Measurements from ENCODE around the gene APLP2.

APLP2 gene

GRCh38 chr11:130120045-130120444 lies 50.4 kb downstream of the APLP2 start:
- DNase-seq (ENCODE audit: low read depth) = no peak

DNA sequence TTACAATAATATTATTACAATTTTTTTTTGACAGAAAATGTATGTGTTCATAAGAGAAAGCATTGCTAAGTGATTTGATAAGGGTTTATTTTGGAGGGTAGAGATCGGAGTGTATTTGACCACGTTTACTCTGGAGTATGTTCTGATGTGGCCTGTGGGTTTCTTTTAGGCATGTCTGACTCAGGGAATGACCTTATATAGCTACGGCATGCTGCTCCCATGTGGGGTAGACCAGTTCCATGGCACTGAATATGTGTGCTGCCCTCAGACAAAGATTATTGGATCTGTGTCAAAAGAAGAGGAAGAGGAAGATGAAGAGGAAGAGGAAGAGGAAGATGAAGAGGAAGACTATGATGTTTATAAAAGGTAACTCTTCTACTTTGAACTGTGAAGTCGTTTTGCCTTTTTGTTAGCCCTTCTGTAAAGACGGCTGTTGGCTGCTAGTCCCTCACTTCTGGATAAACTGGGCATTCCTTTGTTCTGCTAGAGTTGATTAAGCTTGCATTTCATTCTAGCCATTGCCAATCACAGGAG lies 51.8 kb downstream of the APLP2 start:
- no peak for DNase-seq (ENCODE audit: low read depth)

- no peak for DNase-seq (ENCODE audit: low read depth)
Measured at GRCh38 chr11:130122141-130122575, 52.5 kb downstream of the APLP2 start.

DNA sequence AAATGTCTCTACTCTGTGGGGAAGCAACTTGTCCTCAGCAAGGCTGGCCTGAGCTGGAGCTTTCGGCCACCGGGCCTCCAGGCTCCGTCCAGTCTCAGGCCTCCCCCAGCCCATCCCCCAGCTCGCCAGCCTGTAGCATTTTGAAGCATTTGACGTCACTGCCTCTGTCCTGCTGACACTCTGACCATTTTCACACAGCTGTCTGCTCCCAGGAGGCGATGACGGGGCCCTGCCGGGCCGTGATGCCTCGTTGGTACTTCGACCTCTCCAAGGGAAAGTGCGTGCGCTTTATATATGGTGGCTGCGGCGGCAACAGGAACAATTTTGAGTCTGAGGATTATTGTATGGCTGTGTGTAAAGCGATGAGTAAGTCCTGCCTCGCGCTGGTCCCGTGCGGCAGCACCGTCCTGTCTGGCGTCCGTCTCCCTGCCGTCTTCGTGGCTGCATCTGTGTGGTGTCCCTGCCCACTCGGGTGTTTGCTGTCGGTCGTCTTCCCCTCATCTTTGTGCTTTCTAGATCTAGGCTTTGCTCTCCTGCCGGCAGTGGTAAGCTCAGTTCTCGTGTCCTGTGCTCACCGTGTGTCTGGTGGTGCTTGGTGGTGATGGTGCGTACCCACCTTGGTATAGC lies 53.8 kb downstream of the APLP2 start:
- DNase-seq (ENCODE audit: low read depth) = no peak

GRCh38 chr11:130124096-130124495 lies 54.4 kb downstream of the APLP2 start:
- DNase-seq (ENCODE audit: low read depth) = no peak

GRCh38 chr11:130125638-130126037 lies 55.9 kb downstream of the APLP2 start:
- no peak for DNase-seq (ENCODE audit: low read depth)

- no peak for DNase-seq (ENCODE audit: low read depth)
Measured at GRCh38 chr11:130126516-130126915, 56.8 kb downstream of the APLP2 start.

DNA sequence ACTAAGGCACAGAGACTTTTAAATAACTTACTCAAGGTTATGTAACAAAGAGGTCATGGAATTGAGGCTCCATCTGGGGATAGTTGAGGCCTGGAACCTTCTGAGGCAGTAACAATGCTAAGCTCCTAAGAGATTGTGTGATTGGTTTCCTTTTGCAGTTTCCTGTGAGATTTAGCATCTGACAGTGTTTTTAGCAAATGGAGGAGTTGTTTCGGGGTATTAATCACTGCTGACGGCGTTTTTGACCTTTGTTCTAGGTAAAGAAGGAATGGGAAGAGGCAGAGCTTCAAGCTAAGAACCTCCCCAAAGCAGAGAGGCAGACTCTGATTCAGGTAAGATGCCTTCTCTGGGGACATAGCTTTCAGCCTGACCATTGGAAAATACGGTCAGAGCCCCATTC lies 57.8 kb downstream of the APLP2 start:
- no peak for DNase-seq (ENCODE audit: low read depth)

GRCh38 chr11:130128626-130129025 lies 58.9 kb downstream of the APLP2 start:
- DNase-seq (ENCODE audit: low read depth) = no peak

DNA sequence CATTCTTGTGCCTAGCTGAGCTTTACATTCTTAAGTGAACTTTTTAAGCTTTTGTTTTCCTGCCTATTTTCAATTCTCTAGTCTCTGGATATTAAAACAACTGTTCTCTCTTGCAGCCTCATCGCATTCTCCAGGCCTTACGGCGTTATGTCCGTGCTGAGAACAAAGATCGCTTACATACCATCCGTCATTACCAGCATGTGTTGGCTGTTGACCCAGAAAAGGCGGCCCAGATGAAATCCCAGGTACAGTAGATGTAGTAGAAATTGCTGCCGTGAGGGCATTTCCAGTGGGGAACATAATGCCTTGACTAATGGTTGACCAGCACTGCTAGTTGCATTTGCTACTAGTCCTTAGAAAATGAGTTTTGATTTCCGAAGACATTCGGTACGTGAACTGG lies 60.2 kb downstream of the APLP2 start:
- DNase-seq (ENCODE audit: low read depth) = no peak

DNA sequence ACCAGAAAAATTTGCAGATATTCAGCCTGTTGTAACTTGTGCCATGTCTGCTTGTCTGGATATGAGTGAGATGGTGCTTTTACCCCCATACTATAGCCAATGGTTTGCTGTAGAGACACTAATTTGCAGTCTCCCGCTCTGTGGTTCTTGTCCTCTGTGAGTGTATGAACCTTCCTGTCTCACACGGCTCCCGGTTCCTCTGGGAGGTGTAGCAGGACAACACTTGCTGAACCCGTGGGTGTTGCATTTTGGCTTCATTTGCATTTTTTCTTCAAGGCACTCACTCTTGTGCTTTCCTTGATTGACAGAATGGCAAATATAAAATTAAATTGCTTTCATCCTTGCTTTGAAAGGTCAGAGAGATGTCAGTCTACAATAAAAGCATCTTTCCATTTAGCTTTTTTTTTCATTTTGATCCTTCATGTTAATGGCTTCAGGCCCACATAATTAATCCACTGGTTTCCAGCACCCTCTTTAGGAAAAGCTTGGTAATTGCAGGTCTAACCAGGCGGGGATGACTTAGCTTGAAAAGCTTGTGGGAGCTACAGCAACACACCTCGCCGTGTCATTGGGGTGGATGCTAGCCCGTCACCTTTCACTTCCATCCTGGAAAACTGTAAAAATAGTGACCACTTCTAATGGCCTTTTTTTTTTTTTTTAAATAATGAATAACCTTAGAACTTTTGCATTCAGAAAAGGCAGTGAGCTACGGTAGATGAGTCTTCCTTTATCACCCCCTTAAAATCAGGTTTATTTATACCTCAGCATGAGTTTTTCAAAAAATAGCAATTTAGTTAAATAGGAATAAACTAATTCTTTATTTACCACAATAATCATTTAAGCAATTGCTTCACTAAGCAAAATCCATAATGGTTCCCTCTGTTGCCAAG lies 62.5 kb downstream of the APLP2 start:
- DNase-seq (ENCODE audit: low read depth) = peak; percentile 14

- DNase-seq (ENCODE audit: low read depth) = no peak
Measured at GRCh38 chr11:130133716-130134115, 64.0 kb downstream of the APLP2 start.

GRCh38 chr11:130136107-130136506 lies 66.4 kb downstream of the APLP2 start:
- no peak for DNase-seq (ENCODE audit: low read depth)

DNA sequence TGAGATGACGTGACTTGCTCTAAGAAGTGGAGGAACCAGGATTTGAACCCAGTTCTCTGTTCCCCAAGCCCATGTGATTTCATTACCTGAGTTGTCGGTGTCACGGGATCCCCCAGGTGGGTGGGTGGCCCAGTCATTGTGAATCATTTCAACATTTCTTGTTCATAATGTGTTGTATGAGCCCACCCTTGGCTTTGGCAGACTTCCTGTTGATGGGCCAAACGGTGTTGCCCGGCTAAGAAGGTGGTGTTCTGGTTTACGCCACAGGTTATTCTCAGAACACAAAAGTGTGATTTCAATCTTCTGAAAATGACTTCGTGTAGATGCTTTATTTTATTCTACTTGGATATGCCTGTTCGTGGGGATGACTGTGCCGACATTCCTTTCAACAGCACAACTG lies 68.3 kb downstream of the APLP2 start:
- DNase-seq (ENCODE audit: low read depth) = no peak

GRCh38 chr11:130139401-130139800 lies 69.7 kb downstream of the APLP2 start:
- no peak for DNase-seq (ENCODE audit: low read depth)

DNA sequence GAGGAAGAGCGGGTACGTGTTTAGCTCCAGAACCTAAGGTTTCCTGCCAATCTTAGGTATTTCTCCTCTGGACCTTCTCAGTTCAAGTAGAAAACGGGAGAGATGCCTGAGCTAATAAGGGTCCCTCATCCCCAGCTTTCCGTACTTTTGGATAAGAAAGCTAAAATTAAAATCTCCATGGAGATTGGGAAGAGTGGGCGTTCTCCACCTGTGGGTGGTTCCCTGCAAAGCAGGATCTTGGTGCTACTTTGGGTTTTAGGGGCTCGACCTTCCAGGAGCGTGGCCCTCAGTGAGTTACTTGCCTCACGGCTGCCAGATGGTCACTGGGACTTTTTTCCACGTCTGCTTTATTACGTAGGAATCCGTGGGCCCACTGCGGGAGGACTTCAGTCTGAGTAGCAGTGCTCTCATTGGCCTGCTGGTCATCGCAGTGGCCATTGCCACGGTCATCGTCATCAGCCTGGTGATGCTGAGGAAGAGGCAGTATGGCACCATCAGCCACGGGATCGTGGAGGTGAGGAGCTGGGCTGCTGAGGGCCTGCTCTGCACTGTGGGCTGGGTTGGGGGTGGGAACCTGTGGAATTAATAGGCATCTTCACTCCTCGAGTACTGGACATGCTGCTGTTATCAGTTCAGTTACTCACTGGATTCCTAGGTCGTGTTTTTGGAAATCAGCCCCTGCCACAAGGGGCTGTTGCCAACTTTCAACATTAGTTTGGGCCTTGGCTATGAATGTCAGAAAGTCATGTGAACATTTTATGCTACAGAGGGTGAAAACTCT lies 72.1 kb downstream of the APLP2 start:
- no peak for DNase-seq (ENCODE audit: low read depth)

DNA sequence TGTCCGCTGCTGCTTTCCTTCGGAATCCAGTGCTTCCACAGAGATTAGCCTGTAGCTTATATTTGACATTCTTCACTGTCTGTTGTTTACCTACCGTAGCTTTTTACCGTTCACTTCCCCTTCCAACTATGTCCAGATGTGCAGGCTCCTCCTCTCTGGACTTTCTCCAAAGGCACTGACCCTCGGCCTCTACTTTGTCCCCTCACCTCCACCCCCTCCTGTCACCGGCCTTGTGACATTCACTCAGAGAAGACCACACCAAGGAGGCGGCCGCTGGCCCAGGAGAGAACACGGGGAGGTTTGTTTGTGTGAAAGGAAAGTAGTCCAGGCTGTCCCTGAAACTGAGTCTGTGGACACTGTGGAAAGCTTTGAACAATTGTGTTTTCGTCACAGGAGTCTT lies 74.4 kb downstream of the APLP2 start:
- DNase-seq (ENCODE audit: low read depth) = no peak

- DNase-seq (ENCODE audit: low read depth) = no peak
Measured at GRCh38 chr11:130144861-130145281, 75.2 kb downstream of the APLP2 start.

DNA sequence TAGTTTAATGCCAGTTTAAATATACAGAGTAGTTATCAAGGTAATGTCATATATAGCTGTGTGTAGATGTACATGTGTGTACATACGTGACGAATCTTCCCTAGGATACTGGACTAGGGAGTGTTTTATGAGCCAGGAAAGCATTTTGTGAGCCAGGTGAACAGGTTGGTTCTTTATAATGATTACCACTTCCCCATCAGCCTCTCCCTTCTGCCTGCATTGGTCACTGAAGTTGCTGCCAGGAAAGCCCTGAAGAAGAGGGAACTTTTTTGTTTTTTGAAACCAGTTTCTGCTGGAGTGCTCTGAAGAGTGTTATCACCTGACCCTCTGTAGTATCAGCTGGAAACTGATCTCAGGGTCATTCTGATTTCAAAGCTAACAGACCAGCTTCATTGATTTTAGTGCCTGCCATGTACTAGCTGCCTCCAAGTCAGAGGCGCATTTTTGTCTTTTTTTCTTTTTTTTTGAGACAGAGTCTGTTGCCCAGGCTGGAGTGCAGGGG lies 75.7 kb downstream of the APLP2 start:
- DNase-seq (ENCODE audit: low read depth) = no peak

DNA sequence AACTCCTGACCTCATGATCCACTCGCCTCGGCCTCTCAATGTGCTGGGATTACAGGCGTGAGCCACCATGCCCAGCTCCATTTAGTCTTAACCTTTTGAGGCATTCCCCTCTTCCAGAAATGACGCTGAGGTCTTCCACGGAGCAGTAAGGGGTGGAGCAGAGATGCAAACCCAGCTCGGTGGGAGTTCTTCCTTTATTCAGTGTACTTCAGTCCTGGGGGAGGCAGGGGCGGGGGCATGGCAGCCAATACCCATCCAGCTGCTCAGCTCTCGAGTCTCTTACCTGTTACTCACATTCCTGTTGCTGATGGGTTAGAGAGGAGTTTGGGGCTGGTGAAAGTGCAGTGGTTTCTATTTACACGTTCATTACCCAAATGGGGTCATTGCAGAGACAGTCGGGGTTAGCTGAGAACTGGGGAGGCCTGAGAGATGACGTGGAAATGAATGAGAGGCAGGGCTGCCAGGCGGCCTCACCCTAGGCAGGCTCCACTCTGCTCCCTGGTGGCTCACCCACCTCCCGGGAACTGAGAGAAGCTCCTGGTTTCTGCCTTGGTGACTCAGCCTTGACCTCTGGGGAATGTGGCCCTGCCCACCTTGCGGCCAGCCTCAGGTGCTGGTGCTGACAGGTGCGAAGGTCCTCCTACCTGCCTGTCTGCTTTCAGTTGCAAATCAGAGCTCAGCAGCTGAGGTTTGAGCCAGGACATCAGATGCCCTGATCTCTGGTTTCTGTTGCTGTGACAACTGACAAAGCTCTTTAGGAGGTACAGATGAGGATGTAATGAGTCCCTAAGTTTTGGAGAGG lies 76.5 kb downstream of the APLP2 start:
- DNase-seq (ENCODE audit: low read depth) = no peak

- no peak for DNase-seq (ENCODE audit: low read depth)
Measured at GRCh38 chr11:130146796-130147195, 77.1 kb downstream of the APLP2 start.
